Stimulated activated naive CD8-positive, alpha-beta T cell treated with anti-CD3 and anti-CD28 coated beads, Interleukin-15, Interleukin-2, amounts not matched to agents 100 U/mL and 50 U/mL, for 24 hours (primary cell): Measurements from ENCODE around the gene TMOD2.

Source experiments
- ATAC-seq: fragments of 150-1000 bp; cut with Tn5 transposase; one replicate; pipeline ENCODE4 v1.10.0; 2021
- DNase-seq: peaks from one replicate; pipeline ENCODE4 v3.0.0; 2021

The TMOD2 gene

GRCh38 chr15:51861557-51862359 is 110.4 kb downstream of the TMOD2 start:
- DNase-seq = peak; percentile 56
- peak; percentile 89 for ATAC-seq

- no peak for DNase-seq
- no peak for ATAC-seq
Measured at GRCh38 chr15:51863131-51863530, 111.7 kb downstream of the TMOD2 start.

GRCh38 chr15:51864408-51865056 is 113.1 kb downstream of the TMOD2 start:
- DNase-seq = peak; percentile 22
- ATAC-seq = peak; percentile 75

GRCh38 chr15:51865317-51865716 is 113.9 kb downstream of the TMOD2 start:
- DNase-seq = no peak
- ATAC-seq = no peak
